ENCODE data around the gene PBX3. TPM values are rescaled to one million over a fixed set of nuclear protein-coding genes. Genes with fewer than 3 reads are reported as not detected.

The PBX3 gene
- total and polyA plus RNA-seq, 2 of the 13 experiments (the other 11 are each of a cell fraction or from before 2014, with no cell fraction given): 6.0 to 11.2 TPM

DNA sequence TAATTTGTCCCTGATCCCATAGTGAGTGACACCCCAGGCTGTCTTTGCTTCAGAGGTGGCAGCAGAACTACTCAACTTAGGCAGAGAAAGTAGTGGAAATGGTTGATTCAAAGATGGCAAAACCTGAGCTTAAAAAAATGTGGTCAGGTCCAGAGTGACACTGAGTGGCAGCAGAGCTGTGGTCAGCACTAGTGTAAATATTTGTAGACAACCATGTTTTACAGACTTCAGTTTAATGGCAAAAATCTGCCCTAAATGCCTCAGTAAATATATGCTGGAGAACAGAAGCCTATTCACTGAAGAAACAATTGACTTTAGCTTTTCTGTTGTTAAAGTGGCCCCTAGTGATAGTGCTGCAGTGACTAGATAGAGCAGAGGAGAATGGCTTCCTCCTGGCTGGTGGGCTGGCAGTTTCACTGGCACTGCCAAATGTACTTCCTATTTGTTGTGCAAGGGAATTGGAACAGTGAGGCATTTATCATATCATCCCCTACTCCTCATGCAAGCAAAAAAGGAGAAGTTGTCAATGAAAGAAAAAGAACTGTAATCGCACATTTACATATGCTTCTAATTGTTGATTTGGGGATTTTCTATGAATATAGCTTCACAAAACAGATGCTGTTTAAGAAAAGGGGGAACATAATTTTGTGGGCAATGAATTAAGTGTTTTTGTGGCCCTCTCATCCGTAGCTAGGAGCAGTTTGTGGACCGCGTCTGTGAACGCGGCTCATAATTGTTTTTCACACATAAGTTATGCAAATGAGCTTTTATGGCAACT, 12.0 kb downstream of the PBX3 start (continued):
- TF ChIP-seq FOXA3 (CRISPR knock-in tag; IDR thresholded peaks at IDR 0.05) (peak; percentile 80; the same call in 1 of the 2 replicates), JARID2 (CRISPR knock-in tag; IDR thresholded peaks at IDR 0.05; ENCODE audit: insufficient replicate concordance) (no peak), PTBP1 (IDR thresholded peaks at IDR 0.05; ENCODE audit: low read depth, low read length, poor library complexity, severe bottlenecking) (no peak), ZNF12 (CRISPR knock-in tag; IDR thresholded peaks at IDR 0.05) (no peak), ZNF674 (CRISPR knock-in tag; IDR thresholded peaks at IDR 0.05; ENCODE audit: low read depth) (no peak), ZNF530 (CRISPR knock-in tag; IDR thresholded peaks at IDR 0.05; ENCODE audit: low read depth) (no peak)
- TF ChIP-seq, protein P1, sequence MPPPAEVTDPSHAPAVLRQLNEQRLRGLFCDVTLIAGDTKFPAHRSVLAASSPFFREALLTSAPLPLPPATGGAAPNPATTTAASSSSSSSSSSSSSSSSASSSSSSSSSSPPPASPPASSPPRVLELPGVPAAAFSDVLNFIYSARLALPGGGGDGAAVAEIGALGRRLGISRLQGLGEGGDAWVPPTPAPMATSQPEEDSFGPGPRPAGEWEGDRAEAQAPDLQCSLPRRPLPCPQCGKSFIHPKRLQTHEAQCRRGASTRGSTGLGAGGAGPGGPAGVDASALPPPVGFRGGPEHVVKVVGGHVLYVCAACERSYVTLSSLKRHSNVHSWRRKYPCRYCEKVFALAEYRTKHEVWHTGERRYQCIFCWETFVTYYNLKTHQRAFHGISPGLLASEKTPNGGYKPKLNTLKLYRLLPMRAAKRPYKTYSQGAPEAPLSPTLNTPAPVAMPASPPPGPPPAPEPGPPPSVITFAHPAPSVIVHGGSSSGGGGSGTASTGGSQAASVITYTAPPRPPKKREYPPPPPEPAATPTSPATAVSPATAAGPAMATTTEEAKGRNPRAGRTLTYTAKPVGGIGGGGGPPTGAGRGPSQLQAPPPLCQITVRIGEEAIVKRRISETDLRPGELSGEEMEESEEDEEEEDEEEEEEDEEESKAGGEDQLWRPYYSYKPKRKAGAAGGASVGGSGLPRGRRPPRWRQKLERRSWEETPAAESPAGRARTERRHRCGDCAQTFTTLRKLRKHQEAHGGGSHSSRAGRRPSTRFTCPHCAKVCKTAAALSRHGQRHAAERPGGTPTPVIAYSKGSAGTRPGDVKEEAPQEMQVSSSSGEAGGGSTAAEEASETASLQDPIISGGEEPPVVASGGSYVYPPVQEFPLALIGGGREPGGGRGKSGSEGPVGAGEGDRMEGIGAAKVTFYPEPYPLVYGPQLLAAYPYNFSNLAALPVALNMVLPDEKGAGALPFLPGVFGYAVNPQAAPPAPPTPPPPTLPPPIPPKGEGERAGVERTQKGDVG (CRISPR knock-in tag; IDR thresholded peaks at IDR 0.05; ENCODE audit: borderline replicate concordance): no peak
- TF ChIP-seq, protein P2, sequence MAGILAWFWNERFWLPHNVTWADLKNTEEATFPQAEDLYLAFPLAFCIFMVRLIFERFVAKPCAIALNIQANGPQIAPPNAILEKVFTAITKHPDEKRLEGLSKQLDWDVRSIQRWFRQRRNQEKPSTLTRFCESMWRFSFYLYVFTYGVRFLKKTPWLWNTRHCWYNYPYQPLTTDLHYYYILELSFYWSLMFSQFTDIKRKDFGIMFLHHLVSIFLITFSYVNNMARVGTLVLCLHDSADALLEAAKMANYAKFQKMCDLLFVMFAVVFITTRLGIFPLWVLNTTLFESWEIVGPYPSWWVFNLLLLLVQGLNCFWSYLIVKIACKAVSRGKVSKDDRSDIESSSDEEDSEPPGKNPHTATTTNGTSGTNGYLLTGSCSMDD (CRISPR knock-in tag; IDR thresholded peaks at IDR 0.05): no peak
- TF ChIP-seq, protein P3, sequence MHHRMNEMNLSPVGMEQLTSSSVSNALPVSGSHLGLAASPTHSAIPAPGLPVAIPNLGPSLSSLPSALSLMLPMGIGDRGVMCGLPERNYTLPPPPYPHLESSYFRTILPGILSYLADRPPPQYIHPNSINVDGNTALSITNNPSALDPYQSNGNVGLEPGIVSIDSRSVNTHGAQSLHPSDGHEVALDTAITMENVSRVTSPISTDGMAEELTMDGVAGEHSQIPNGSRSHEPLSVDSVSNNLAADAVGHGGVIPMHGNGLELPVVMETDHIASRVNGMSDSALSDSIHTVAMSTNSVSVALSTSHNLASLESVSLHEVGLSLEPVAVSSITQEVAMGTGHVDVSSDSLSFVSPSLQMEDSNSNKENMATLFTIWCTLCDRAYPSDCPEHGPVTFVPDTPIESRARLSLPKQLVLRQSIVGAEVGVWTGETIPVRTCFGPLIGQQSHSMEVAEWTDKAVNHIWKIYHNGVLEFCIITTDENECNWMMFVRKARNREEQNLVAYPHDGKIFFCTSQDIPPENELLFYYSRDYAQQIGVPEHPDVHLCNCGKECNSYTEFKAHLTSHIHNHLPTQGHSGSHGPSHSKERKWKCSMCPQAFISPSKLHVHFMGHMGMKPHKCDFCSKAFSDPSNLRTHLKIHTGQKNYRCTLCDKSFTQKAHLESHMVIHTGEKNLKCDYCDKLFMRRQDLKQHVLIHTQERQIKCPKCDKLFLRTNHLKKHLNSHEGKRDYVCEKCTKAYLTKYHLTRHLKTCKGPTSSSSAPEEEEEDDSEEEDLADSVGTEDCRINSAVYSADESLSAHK (CRISPR knock-in tag; IDR thresholded peaks at IDR 0.05; ENCODE audit: borderline replicate concordance): no peak
- TF ChIP-seq, protein P4, sequence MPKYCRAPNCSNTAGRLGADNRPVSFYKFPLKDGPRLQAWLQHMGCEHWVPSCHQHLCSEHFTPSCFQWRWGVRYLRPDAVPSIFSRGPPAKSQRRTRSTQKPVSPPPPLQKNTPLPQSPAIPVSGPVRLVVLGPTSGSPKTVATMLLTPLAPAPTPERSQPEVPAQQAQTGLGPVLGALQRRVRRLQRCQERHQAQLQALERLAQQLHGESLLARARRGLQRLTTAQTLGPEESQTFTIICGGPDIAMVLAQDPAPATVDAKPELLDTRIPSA (CRISPR knock-in tag; IDR thresholded peaks at IDR 0.05; ENCODE audit: borderline replicate concordance): no peak
- TF ChIP-seq, protein P5, sequence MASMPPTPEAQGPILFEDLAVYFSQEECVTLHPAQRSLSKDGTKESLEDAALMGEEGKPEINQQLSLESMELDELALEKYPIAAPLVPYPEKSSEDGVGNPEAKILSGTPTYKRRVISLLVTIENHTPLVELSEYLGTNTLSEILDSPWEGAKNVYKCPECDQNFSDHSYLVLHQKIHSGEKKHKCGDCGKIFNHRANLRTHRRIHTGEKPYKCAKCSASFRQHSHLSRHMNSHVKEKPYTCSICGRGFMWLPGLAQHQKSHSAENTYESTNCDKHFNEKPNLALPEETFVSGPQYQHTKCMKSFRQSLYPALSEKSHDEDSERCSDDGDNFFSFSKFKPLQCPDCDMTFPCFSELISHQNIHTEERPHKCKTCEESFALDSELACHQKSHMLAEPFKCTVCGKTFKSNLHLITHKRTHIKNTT (CRISPR knock-in tag; IDR thresholded peaks at IDR 0.05): no peak
- TF ChIP-seq, protein P6, sequence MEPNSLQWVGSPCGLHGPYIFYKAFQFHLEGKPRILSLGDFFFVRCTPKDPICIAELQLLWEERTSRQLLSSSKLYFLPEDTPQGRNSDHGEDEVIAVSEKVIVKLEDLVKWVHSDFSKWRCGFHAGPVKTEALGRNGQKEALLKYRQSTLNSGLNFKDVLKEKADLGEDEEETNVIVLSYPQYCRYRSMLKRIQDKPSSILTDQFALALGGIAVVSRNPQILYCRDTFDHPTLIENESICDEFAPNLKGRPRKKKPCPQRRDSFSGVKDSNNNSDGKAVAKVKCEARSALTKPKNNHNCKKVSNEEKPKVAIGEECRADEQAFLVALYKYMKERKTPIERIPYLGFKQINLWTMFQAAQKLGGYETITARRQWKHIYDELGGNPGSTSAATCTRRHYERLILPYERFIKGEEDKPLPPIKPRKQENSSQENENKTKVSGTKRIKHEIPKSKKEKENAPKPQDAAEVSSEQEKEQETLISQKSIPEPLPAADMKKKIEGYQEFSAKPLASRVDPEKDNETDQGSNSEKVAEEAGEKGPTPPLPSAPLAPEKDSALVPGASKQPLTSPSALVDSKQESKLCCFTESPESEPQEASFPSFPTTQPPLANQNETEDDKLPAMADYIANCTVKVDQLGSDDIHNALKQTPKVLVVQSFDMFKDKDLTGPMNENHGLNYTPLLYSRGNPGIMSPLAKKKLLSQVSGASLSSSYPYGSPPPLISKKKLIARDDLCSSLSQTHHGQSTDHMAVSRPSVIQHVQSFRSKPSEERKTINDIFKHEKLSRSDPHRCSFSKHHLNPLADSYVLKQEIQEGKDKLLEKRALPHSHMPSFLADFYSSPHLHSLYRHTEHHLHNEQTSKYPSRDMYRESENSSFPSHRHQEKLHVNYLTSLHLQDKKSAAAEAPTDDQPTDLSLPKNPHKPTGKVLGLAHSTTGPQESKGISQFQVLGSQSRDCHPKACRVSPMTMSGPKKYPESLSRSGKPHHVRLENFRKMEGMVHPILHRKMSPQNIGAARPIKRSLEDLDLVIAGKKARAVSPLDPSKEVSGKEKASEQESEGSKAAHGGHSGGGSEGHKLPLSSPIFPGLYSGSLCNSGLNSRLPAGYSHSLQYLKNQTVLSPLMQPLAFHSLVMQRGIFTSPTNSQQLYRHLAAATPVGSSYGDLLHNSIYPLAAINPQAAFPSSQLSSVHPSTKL (CRISPR knock-in tag; IDR thresholded peaks at IDR 0.05): peak; percentile 88
- TF ChIP-seq, protein P7, sequence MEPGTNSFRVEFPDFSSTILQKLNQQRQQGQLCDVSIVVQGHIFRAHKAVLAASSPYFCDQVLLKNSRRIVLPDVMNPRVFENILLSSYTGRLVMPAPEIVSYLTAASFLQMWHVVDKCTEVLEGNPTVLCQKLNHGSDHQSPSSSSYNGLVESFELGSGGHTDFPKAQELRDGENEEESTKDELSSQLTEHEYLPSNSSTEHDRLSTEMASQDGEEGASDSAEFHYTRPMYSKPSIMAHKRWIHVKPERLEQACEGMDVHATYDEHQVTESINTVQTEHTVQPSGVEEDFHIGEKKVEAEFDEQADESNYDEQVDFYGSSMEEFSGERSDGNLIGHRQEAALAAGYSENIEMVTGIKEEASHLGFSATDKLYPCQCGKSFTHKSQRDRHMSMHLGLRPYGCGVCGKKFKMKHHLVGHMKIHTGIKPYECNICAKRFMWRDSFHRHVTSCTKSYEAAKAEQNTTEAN (CRISPR knock-in tag; conservative IDR thresholded peaks at IDR 0.05): no peak

Measured in HepG2 (cell line).